ENCODE data around the gene PUSL1. TPM values are rescaled to one million over a fixed set of nuclear protein-coding genes. Genes with fewer than 3 reads are reported as not detected.

The PUSL1 gene
- total and polyA plus RNA-seq, 2 donors (not counting 3 experiments of a cell fraction or from before 2014, with no cell fraction given) = 18.8 to 27.3 TPM

- intact Hi-C loops (cut with micrococcal nuclease) = loop anchor here (2.0 kb wide), 2 partner anchors 15 to 51 kb away; partner anchors contain the start of genes AURKAIP1 and PUSL1
- Histone ChIP-seq H3K27me3 (ENCODE audit: control insufficient read depth in 2 of 2, insufficient read depth in 2 of 2, low read length in 2 of 2) (no peaks in the 10 kb centered on the region), H3K4me2 (ENCODE audit: insufficient read depth, low read length) (no peak overlapping the region), H3K79me2 (ENCODE audit: control insufficient read depth, insufficient read depth, low read length) (peaks cover 54% of the 10 kb centered on the region), H3K4me3 (replicated peaks in 1 of 3; ENCODE audit: insufficient read depth in 1 of 3, low read depth in 1 of 3, low read length in 3 of 3) (peak overlapping the region; percentile 31 to 97 (median 66)), H3K9me3 (replicated peaks; ENCODE audit: control insufficient read depth, insufficient read depth, low read length) (no peaks in the 10 kb centered on the region), H3K4me1 (ENCODE audit: control insufficient read depth, extremely low read depth, insufficient read depth, low read length) (peaks cover 13% of the 10 kb centered on the region), H3K36me3 (ENCODE audit: control insufficient read depth in 2 of 2, extremely low read depth in 1 of 2, insufficient read depth in 2 of 2, low read length in 2 of 2) (peaks cover 0 to 19% of the 10 kb centered on the region in 2 experiments), H4K20me1 (replicated peaks; ENCODE audit: control insufficient read depth, extremely low read depth, insufficient read depth, low read length) (peaks cover 5% of the 10 kb centered on the region), H2AFZ (ENCODE audit: low read depth, low read length) (peak overlapping the region; percentile 76), H3K9ac (replicated peaks; ENCODE audit: extremely low read depth, insufficient read depth, low read length) (peak overlapping the region; percentile 88), H3K27ac (ENCODE audit: insufficient read depth, low read depth, low read length) (peak overlapping the region; percentile 61), H3K9me1 (replicated peaks; ENCODE audit: control insufficient read depth, extremely low read depth, insufficient read depth, low read length) (no peaks in the 10 kb centered on the region)
- dilution Hi-C loops (cut with MboI; ENCODE audit: extremely low pct_ligation_motif_present, low sequenced_read_pairs) = no loop called here
- no peak for DNase-seq (ENCODE audit: low read depth, low spot score)
- CTCF ChIA-PET = no interaction called here
- no peak for FAIRE-seq
- POLR2A ChIA-PET = no interaction called here
- no peak for TF ChIP-seq MYC (IDR thresholded peaks at IDR 0.05; ENCODE audit: low read depth, low read length)
- no peak for TF ChIP-seq EZH2 (IDR thresholded peaks at IDR 0.05; ENCODE audit: borderline replicate concordance, low read depth, low read length, severe bottlenecking)
- TF ChIP-seq JUN (IDR thresholded peaks at IDR 0.05; ENCODE audit: borderline replicate concordance, insufficient read depth, insufficient read length, low read depth) = no peak
- TF ChIP-seq CTCF (IDR thresholded peaks at IDR 0.05; ENCODE audit: extremely low read depth in 1 of 2, insufficient read depth in 1 of 2, low read depth in 1 of 2, low read length in 2 of 2) = no peak
- no peak for TF ChIP-seq MAX (IDR thresholded peaks at IDR 0.05; ENCODE audit: insufficient read depth, insufficient read length)
- TF ChIP-seq POLR2AphosphoS5 (IDR thresholded peaks at IDR 0.05; ENCODE audit: insufficient read depth, low read depth, low read length) = no peak
- TF ChIP-seq GATA2 (IDR thresholded peaks at IDR 0.05; ENCODE audit: insufficient read depth, insufficient read length, low read depth, low read length) = no peak
- TF ChIP-seq POLR2A (IDR thresholded peaks at IDR 0.05; ENCODE audit: low read depth, low read length) = no peak
- TF ChIP-seq FOS (IDR thresholded peaks at IDR 0.05; ENCODE audit: borderline replicate concordance, insufficient read depth, low read length) = no peak
- no TSS peak for BruUV-seq (replicated peaks)
Measured at GRCh38 chr1:1324084-1324523, 15.7 kb downstream of the PUSL1 start.
